Bronchial epithelial cell (primary cell): ENCODE measurements around the gene KIAA0513. TPM values are rescaled to one million over a fixed set of nuclear protein-coding genes. Genes with fewer than 3 reads are reported as not detected.

Experiments used
- DNase-seq: peaks from one replicate; pipeline ENCODE4 v3.0.0-alpha.2; 2010; ENCODE audit warnings: low read depth
- FAIRE-seq: peaks from 2 replicates; lab custom pipeline; 2011; peaks lifted over from hg19 to GRCh38; lab: Jason Lieb, UNC
- H3K27me3 ChIP-seq: 2 replicates; pipeline ENCODE4 v1.5.1; 2011; ENCODE audit warnings: low read length; ENCODE audit not compliant: control insufficient read depth, insufficient read depth
- H3K36me3 ChIP-seq: 2 replicates; pipeline ENCODE4 v1.5.1; 2011; ENCODE audit warnings: low read length; ENCODE audit not compliant: control insufficient read depth, insufficient read depth
- H3K4me3 ChIP-seq: 2 replicates; pipeline ENCODE4 v1.5.1; 2011; ENCODE audit warnings: mild to moderate bottlenecking, low read depth, low read length, control low read depth
- CTCF ChIP-seq: IDR thresholded peaks from 2 replicates; pipeline ENCODE4 v1.5.1; 2011; ENCODE audit warnings: mild to moderate bottlenecking, moderate library complexity, low read length, control low read depth, inconsistent platforms; ENCODE audit not compliant: insufficient read depth, severe bottlenecking
- total RNA-seq: library from RNA; depleted of rRNA; stranded (reverse); fragments of >200 nt; gene quantifications from 2 replicates; pipeline ENCODE4 v1.2.1, GENCODE V29; 2014

KIAA0513 gene
- total RNA-seq, 1 donor from 2014 or later, result 7.1 TPM

DNA sequence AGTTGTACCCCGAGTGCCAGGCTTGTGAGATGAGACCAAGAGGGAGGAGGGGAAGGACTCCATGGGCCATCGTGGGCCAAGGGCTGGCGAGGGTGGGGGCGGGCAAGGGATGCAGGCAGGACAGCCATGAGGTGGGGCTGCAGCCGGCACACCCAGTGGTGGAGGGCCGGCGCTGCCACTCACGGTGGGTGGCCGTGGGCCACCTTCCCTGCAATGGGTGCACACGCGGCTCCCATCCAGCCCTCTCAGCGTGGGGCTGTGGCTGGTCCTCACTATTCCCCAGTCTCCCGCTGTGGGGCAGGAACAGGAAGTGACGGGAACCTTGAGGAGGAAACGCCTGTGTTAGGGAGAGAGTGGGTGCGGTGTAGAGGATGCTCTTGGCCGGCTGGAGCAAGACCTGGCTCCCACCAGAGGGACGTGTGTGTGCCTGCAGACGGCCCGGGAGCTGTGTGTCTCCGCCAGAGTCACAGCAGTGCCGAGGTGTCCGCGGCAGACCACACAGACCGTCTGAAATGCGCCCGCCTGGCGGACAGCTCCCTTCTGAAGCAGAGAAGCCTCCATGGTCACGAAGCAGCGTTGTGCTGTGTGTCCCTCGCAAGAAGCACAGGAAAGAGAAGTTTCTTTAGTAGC is 61.1 kb downstream of the KIAA0513 start:
- Histone ChIP-seq H3K27me3 (no peaks in the 10 kb centered on the region), H3K4me3 (no peak overlapping the region), H3K36me3 (peaks cover 2% of the 10 kb centered on the region)
- DNase-seq, result peak; percentile 28
- no peak for TF ChIP-seq CTCF
- FAIRE-seq, result no peak

DNA sequence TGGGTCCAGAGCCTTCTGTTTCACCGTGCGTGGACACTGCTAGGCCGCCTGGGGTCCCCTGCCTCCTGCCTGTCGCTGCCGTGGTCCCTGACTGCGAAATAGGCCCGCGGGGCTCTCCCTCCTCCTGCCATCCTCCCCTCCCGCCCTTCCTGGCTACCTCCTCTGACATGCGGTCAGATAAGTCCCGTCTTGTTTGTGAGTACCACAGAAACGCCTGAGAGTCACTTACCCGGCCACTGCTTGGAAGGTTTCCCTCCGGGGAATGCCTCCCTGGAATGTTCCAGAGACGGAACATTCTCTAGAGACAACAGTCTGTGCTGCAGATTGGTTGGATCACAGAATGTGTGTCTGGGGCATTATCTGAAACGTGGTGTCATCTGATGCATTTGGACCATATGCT is 61.9 kb downstream of the KIAA0513 start:
- DNase-seq, result peak; percentile 77

DNA sequence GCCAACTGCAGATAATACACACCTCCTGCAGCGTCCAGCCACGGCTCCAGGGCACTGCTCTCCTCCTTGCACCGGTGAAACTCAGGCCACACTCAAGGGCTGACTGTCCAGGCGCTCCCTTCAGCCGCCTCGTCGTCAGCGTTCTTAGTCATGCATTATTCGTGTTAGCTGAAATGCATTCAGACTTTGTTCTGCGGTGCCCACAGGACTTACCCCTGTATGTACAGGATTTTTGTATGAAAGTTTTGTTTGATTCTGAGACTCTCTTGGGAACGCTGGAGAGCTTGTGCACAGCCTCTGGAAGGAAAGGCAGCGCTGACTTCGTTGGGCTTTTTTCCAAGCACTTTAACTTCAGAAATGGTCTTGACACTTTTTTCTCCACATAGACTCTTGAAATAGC is 62.6 kb downstream of the KIAA0513 start:
- peak; percentile 58 for DNase-seq
- FAIRE-seq, result no peak

More for the DNA sequence above, 61.9 kb downstream of the KIAA0513 start:
- FAIRE-seq, result no peak
- Histone ChIP-seq H3K27me3 (no peaks in the 10 kb centered on the region), H3K36me3 (peaks cover 2% of the 10 kb centered on the region), H3K4me3 (no peak overlapping the region)
- TF ChIP-seq CTCF, result no peak

DNA sequence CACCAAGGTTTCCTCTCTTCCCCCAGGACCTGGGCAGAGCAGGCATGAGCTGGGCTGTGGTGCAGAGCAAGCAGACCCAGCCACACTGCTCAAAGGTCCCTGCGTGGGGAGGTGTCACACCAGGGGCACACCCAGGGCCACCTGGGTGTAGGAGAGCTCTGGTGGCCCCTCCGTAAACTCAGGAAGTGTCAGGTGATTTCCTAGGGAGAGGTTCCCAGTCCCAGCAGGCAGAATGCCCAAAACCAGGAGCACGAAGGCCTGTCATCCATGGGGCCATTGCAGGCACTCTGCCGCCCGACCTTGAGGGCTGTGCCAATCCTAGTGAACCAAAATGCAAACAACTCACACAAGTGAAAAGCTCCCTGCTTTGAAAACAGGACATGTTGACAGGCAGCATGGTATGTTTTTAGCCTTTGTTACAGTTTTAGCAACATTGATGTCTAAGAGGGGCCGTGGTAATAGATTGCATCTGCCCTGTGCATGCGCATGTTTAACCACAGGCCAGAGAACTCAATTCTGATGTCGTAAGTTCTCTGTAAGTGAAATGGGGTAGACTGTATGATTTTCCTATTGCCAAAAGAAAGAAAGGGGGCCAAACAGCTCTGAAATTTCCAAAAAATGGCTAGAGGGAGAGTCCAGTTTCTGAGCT is 63.4 kb downstream of the KIAA0513 start:
- peaks cover 2% of the 10 kb centered on the region for H3K36me3 ChIP-seq
- no peak for TF ChIP-seq CTCF
- no peak overlapping the region for H3K4me3 ChIP-seq
- no peaks in the 10 kb centered on the region for H3K27me3 ChIP-seq
- FAIRE-seq (no peak), DNase-seq (no peak)

More for the DNA sequence above, 62.6 kb downstream of the KIAA0513 start:
- TF ChIP-seq CTCF, result no peak
- Histone ChIP-seq H3K27me3 (no peaks in the 10 kb centered on the region), H3K4me3 (no peak overlapping the region), H3K36me3 (peaks cover 2% of the 10 kb centered on the region)

DNA sequence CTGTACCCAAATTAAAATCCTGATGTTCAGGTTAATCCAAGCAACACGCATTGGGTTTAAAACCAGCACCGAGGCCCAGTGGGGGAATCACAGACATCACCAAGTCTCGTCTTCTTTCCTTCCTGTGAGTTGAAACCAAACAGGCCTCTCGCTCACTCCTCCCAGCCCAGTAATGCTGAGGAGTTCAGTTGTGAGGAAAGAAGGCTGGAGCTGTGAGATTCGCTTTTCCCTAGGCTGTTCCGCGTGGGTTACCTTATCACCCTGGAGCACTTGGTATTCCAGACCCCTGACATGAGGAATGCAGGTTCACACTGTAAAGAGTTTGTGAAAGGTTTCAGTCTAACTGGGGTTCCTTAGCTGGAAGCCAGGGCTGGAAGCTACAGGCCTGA is 63.9 kb downstream of the KIAA0513 start:
- no peak overlapping the region for H3K4me3 ChIP-seq
- H3K27me3 ChIP-seq, result no peaks in the 10 kb centered on the region
- FAIRE-seq (no peak), DNase-seq (no peak)
- peaks cover 2% of the 10 kb centered on the region for H3K36me3 ChIP-seq
- TF ChIP-seq CTCF, result no peak
